ENCODE measurements around the gene MRLN. TPM values are rescaled to one million over a fixed set of nuclear protein-coding genes. Genes with fewer than 3 reads are reported as not detected.
"Not testable (repeated sequence)": the region's sequence is repeated elsewhere in the genome, so short reads cannot be mapped to it uniquely, and the experiment has no call there.

Gene MRLN
- total RNA-seq, 5 donors from 2014 or later (not counting 1 experiment from before 2014, with no cell fraction given), result not detected

- Mint-ChIP-seq H3K27me3 (peaks cover 3 to 4% of the 10 kb centered on the region in 2 donors), H3K9me3 (peaks cover 0 to 2% (median 0%) of the 10 kb centered on the region in 3 donors), H3K4me3 (no peak overlapping the region), H3K36me3 (no peaks in the 10 kb centered on the region), H3K4me1 (no peaks in the 10 kb centered on the region), H3K27ac (no peak overlapping the region)
- peaks cover 0 to 4% of the 10 kb centered on the region in 2 experiments for H3K27me3 ChIP-seq (replicated peaks in 1 of 2; ENCODE audit: control insufficient read depth in 2 of 2, extremely low read depth in 1 of 2, insufficient read depth in 2 of 2, low read length in 1 of 2)
- CTCF ChIA-PET, result no interaction called here
- H3K4me1 ChIP-seq (ENCODE audit: control insufficient read depth in 1 of 2, extremely low read depth in 1 of 2, insufficient read depth in 2 of 2, low read length in 2 of 2), result no peaks in the 10 kb centered on the region
- POLR2A ChIA-PET, result no interaction called here
- H3K9me3 ChIP-seq, result no peaks in the 10 kb centered on the region
- 100% methylated on average over 3 of the region's 5 CpGs for WGBS (ENCODE audit: insufficient coverage)
- no peak overlapping the region for H3K27ac ChIP-seq (ENCODE audit: low read length)
- H3K4me3 ChIP-seq (ENCODE audit: control insufficient read depth in 1 of 2, extremely low read depth in 1 of 2, low read length in 1 of 2), result no peak overlapping the region
- DNase-seq, result no peak
- ATAC-seq (replicated peaks in 1 of 4), result no peak
- no peaks in the 10 kb centered on the region for H3K36me3 ChIP-seq (ENCODE audit: control insufficient read depth in 2 of 2, extremely low read depth in 1 of 2, insufficient read depth in 1 of 2, low read length in 1 of 2)
Measured at GRCh38 chr10:59741583-59741982, 11.7 kb downstream of the MRLN start.

DNA sequence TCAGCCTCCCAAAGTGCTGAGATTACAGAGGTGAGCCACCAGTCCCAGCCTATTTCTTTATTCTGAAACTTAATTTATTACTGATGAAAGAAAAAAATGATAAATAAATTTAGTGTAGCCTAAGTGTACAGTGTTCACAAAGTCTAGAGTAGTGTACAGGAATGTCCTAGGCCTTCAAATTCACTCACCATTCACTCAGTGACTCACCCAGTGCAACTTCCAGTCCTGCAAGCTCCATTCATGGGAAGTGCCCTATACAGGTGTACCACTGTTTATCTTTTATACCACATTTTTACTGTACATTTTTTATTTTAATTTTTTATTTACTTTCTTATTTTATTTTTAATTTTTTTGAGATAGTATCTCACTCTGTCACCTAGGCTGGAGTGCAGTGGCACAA, 12.2 kb downstream of the MRLN start:
- no peak overlapping the region for H3K4me3 Mint-ChIP-seq
- no peak overlapping the region for H3K27ac Mint-ChIP-seq
- peaks cover 0 to 2% (median 0%) of the 10 kb centered on the region in 3 donors for H3K9me3 Mint-ChIP-seq

DNA sequence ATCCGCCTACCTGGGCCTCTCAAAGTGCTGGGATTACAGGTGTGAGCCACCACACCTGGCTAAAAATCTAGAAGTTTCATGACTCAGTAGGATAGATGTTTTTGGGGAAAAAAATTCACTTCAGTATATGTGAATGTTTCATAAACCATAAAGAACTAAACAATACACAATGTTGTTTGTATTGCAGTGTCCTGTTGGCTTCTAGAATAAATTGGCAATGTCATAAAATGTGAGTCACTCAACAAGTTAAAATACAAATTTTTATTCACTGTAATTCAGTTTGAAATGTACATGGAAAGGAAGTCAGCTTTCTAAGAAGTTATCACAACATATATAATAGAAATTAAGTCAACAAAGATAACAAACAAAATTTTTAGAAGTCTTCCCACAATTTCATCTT, 16.5 kb downstream of the MRLN start:
- Histone ChIP-seq H3K9me3 (no peaks in the 10 kb centered on the region), H3K27ac (ENCODE audit: low read length) (no peak overlapping the region), H3K27me3 (replicated peaks in 1 of 2; ENCODE audit: control insufficient read depth in 2 of 2, extremely low read depth in 1 of 2, insufficient read depth in 2 of 2, low read length in 1 of 2) (peaks cover 0 to 8% of the 10 kb centered on the region in 2 experiments), H3K4me1 (ENCODE audit: control insufficient read depth in 1 of 2, extremely low read depth in 1 of 2, insufficient read depth in 2 of 2, low read length in 2 of 2) (no peaks in the 10 kb centered on the region), H3K36me3 (ENCODE audit: control insufficient read depth in 2 of 2, extremely low read depth in 1 of 2, insufficient read depth in 1 of 2, low read length in 1 of 2) (no peaks in the 10 kb centered on the region), H3K4me3 (ENCODE audit: control insufficient read depth in 1 of 2, extremely low read depth in 1 of 2, low read length in 1 of 2) (no peak overlapping the region)
- H3K4me3 Mint-ChIP-seq, result no peak overlapping the region
- no peak for ATAC-seq (replicated peaks in 1 of 4)
- POLR2A ChIA-PET, result no interaction called here
- no peak overlapping the region for H3K27ac Mint-ChIP-seq
- H3K9me3 Mint-ChIP-seq, result no peaks in the 10 kb centered on the region
- DNase-seq, result no peak
- no peaks in the 10 kb centered on the region for H3K36me3 Mint-ChIP-seq
- CTCF ChIA-PET, result no interaction called here
- 83% methylated on average over 1 of the region's 1 CpG for WGBS (ENCODE audit: insufficient coverage)
- H3K4me1 Mint-ChIP-seq, result no peaks in the 10 kb centered on the region
- peaks cover 9 to 10% of the 10 kb centered on the region in 2 donors for H3K27me3 Mint-ChIP-seq

More for the DNA sequence above, 12.2 kb downstream of the MRLN start:
- DNase-seq (no peak), ATAC-seq (replicated peaks in 1 of 4) (no peak)
- Mint-ChIP-seq H3K4me1 (no peaks in the 10 kb centered on the region), H3K36me3 (no peaks in the 10 kb centered on the region), H3K27me3 (peaks cover 3 to 4% of the 10 kb centered on the region in 2 donors)
- CTCF ChIA-PET, result no interaction called here
- Histone ChIP-seq H3K4me1 (ENCODE audit: control insufficient read depth in 1 of 2, extremely low read depth in 1 of 2, insufficient read depth in 2 of 2, low read length in 2 of 2) (no peaks in the 10 kb centered on the region), H3K9me3 (no peaks in the 10 kb centered on the region), H3K27ac (ENCODE audit: low read length) (no peak overlapping the region), H3K4me3 (ENCODE audit: control insufficient read depth in 1 of 2, extremely low read depth in 1 of 2, low read length in 1 of 2) (no peak overlapping the region), H3K27me3 (replicated peaks in 1 of 2; ENCODE audit: control insufficient read depth in 2 of 2, extremely low read depth in 1 of 2, insufficient read depth in 2 of 2, low read length in 1 of 2) (peaks cover 0 to 4% of the 10 kb centered on the region in 2 experiments), H3K36me3 (ENCODE audit: control insufficient read depth in 2 of 2, extremely low read depth in 1 of 2, insufficient read depth in 1 of 2, low read length in 1 of 2) (no peaks in the 10 kb centered on the region)
- POLR2A ChIA-PET, result interaction anchor here in 1 of 2 donors (0.6 kb wide), 1 partner anchor 103 kb away, joined by 4 read pairs; no protein-coding TSS in a partner anchor

DNA sequence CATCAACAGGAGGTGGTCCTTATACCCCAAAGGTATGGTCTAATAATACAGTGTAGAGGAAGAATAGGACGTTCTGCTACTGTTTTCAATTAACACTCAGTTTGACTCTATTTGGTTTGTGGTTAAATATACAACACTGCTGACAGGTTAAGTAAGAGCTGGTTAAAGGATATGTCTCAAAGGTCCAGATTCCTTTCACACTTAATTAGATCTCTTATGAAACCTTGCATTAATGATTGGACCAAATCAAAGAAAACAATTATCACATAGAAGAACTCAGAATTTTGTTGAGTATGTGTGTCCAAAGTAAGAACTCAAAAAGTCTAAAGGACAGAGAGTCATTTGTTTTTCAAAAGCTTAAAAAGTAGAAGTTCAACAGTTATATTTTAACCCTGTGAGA, 18.0 kb downstream of the MRLN start:
- Histone ChIP-seq H3K27ac (ENCODE audit: low read length) (no peak overlapping the region), H3K9me3 (no peaks in the 10 kb centered on the region), H3K4me1 (ENCODE audit: control insufficient read depth in 1 of 2, extremely low read depth in 1 of 2, insufficient read depth in 2 of 2, low read length in 2 of 2) (no peaks in the 10 kb centered on the region), H3K36me3 (ENCODE audit: control insufficient read depth in 2 of 2, extremely low read depth in 1 of 2, insufficient read depth in 1 of 2, low read length in 1 of 2) (no peaks in the 10 kb centered on the region), H3K4me3 (ENCODE audit: control insufficient read depth in 1 of 2, extremely low read depth in 1 of 2, low read length in 1 of 2) (no peak overlapping the region), H3K27me3 (replicated peaks in 1 of 2; ENCODE audit: control insufficient read depth in 2 of 2, extremely low read depth in 1 of 2, insufficient read depth in 2 of 2, low read length in 1 of 2) (peaks cover 0 to 6% of the 10 kb centered on the region in 2 experiments)
- Mint-ChIP-seq H3K4me1 (no peaks in the 10 kb centered on the region), H3K27ac (no peak overlapping the region), H3K36me3 (no peaks in the 10 kb centered on the region), H3K4me3 (no peak overlapping the region), H3K27me3 (peaks cover 7 to 10% of the 10 kb centered on the region in 2 donors), H3K9me3 (no peaks in the 10 kb centered on the region)
- no peak for ATAC-seq (replicated peaks in 1 of 4)
- no CpG with 5 or more reads among the region's 1 CpG for WGBS (ENCODE audit: insufficient coverage)
- no peak for DNase-seq
- CTCF ChIA-PET, result no interaction called here
- POLR2A ChIA-PET, result interaction anchor here in 1 of 2 donors (0.5 kb wide), 1 partner anchor 18 kb away, joined by 9 read pairs; the partner anchor contains the start of gene MRLN

GRCh38 chr10:59734014-59734462, 19.2 kb downstream of the MRLN start:
- H3K36me3 Mint-ChIP-seq, result no peaks in the 10 kb centered on the region
- ATAC-seq (replicated peaks in 1 of 4), result no peak
- H3K4me1 ChIP-seq (ENCODE audit: control insufficient read depth in 1 of 2, extremely low read depth in 1 of 2, insufficient read depth in 2 of 2, low read length in 2 of 2), result no peaks in the 10 kb centered on the region
- H3K36me3 ChIP-seq (ENCODE audit: control insufficient read depth in 2 of 2, extremely low read depth in 1 of 2, insufficient read depth in 1 of 2, low read length in 1 of 2), result no peaks in the 10 kb centered on the region
- no peaks in the 10 kb centered on the region for H3K9me3 ChIP-seq
- CTCF ChIA-PET, result no interaction called here
- H3K27ac ChIP-seq (ENCODE audit: low read length), result no peak overlapping the region
- H3K27me3 Mint-ChIP-seq, result peaks cover 7 to 10% of the 10 kb centered on the region in 2 donors
- H3K27me3 ChIP-seq (replicated peaks in 1 of 2; ENCODE audit: control insufficient read depth in 2 of 2, extremely low read depth in 1 of 2, insufficient read depth in 2 of 2, low read length in 1 of 2), result peaks cover 0 to 6% of the 10 kb centered on the region in 2 experiments
- no peak for DNase-seq
- WGBS (ENCODE audit: insufficient coverage), result 80% methylated on average over 1 of the region's 3 CpGs
- H3K4me3 Mint-ChIP-seq, result no peak overlapping the region
- H3K4me1 Mint-ChIP-seq, result no peaks in the 10 kb centered on the region
- H3K27ac Mint-ChIP-seq, result no peak overlapping the region
- H3K9me3 Mint-ChIP-seq, result no peaks in the 10 kb centered on the region
- no peak overlapping the region for H3K4me3 ChIP-seq (ENCODE audit: control insufficient read depth in 1 of 2, extremely low read depth in 1 of 2, low read length in 1 of 2)
- POLR2A ChIA-PET, result no interaction called here

- H3K4me1 Mint-ChIP-seq; H3K27me3 Mint-ChIP-seq; H3K9me3 ChIP-seq; H3K27ac Mint-ChIP-seq; H3K36me3 Mint-ChIP-seq; H3K27me3 ChIP-seq (replicated peaks in 1 of 2; ENCODE audit: control insufficient read depth in 2 of 2, extremely low read depth in 1 of 2, insufficient read depth in 2 of 2, low read length in 1 of 2); DNase-seq; H3K4me3 ChIP-seq (ENCODE audit: control insufficient read depth in 1 of 2, extremely low read depth in 1 of 2, low read length in 1 of 2); POLR2A ChIA-PET; CTCF ChIA-PET; H3K4me3 Mint-ChIP-seq; ATAC-seq (replicated peaks in 1 of 4); H3K36me3 ChIP-seq (ENCODE audit: control insufficient read depth in 2 of 2, extremely low read depth in 1 of 2, insufficient read depth in 1 of 2, low read length in 1 of 2); H3K4me1 ChIP-seq (ENCODE audit: control insufficient read depth in 1 of 2, extremely low read depth in 1 of 2, insufficient read depth in 2 of 2, low read length in 2 of 2); H3K9me3 Mint-ChIP-seq; H3K27ac ChIP-seq (ENCODE audit: low read length): not testable (repeated sequence)
- 95% methylated on average over 7 of the region's 16 CpGs for WGBS (ENCODE audit: insufficient coverage)
Measured at GRCh38 chr10:59733321-59734013, 19.8 kb downstream of the MRLN start.
